22Rv1 (cell line): Measurements from ENCODE around the gene CHKA.

Source experiments
- CTCF ChIP-seq: fragments of 450-650 bp; IDR thresholded peaks from 2 replicates; pipeline ENCODE4 v1.5.1; 2017; ENCODE audit warnings: mild to moderate bottlenecking
- ZFX ChIP-seq: fragments of 450-650 bp; IDR thresholded peaks from 2 replicates; pipeline ENCODE4 v1.6.1; 2017; ENCODE audit warnings: antibody characterized with exemption, borderline replicate concordance

GRCh38 chr11:68146010-68146540 lies 24.9 kb upstream of the CHKA start:
- TF ChIP-seq CTCF (no peak), ZFX (no peak)
